Suprapubic skin (tissue), 3 donors: ENCODE data around the gene KLHL8.

Experiments used
- CTCF ChIP-seq, 2 donors: fragments of 200-600 bp in 1 of 2; fragments of 450-650 bp in 1 of 2; sonication (generic) in 1 of 2; IDR thresholded peaks; one replicate each; pipeline ENCODE4 v1.5.1; 2016 to 2019; ENCODE audit warnings: antibody characterized with exemption in 2 of 2, mild to moderate bottlenecking in 1 of 2, moderate library complexity in 1 of 2
- EP300 ChIP-seq: sonication (generic); formaldehyde crosslinking; IDR thresholded peaks from one replicate; pipeline ENCODE4 v1.6.1; 2017; ENCODE audit warnings: antibody characterized with exemption

- TF ChIP-seq CTCF (IDR thresholded peaks at IDR 0.05), result no peak
- no peak for TF ChIP-seq EP300
These were observed 101.6 kb downstream of the KLHL8 start for GRCh38 chr4:87118826-87119225.
